HUES64 (cell line): ENCODE results near the gene TGFB2.

ENCODE experiments used
- H3K27ac ChIP-seq: 2 replicates; pipeline ENCODE4 v1.7.0; 2013; ENCODE audit warnings: low read depth, low read length, inconsistent platforms
- H3K27me3 ChIP-seq: 2 replicates; pipeline ENCODE4 v1.6.1; 2013; ENCODE audit warnings: mild to moderate bottlenecking, low read length; ENCODE audit not compliant: insufficient read depth
- H3K36me3 ChIP-seq: 2 replicates; pipeline ENCODE4 v1.6.1; 2013; ENCODE audit warnings: mild to moderate bottlenecking, low read length; ENCODE audit not compliant: insufficient read depth
- H3K4me1 ChIP-seq: 2 replicates; pipeline ENCODE4 v1.6.1; 2013; ENCODE audit warnings: mild to moderate bottlenecking, low read length, moderate library complexity; ENCODE audit not compliant: insufficient read depth
- H3K4me3 ChIP-seq: 2 replicates; pipeline ENCODE4 v1.5.1; 2013; ENCODE audit warnings: mild to moderate bottlenecking, low read length, moderate library complexity
- H3K9ac ChIP-seq: 2 replicates; pipeline ENCODE4 v1.6.1; 2013; ENCODE audit warnings: mild to moderate bottlenecking, low read depth, low read length
- H3K9me3 ChIP-seq: 2 replicates; pipeline ENCODE4 v1.6.1; 2013; ENCODE audit warnings: low read depth, low read length; ENCODE audit not compliant: insufficient read depth
- WGBS: fragments of 150-250, 120-280 bp; methylation state at CpG from one replicate; pipeline ENCODE4 v1.1.7; 2013; ENCODE audit warnings: missing lambda C conversion rate; 5-methylcytosine and 5-hydroxymethylcytosine counted together

The TGFB2 gene

DNA sequence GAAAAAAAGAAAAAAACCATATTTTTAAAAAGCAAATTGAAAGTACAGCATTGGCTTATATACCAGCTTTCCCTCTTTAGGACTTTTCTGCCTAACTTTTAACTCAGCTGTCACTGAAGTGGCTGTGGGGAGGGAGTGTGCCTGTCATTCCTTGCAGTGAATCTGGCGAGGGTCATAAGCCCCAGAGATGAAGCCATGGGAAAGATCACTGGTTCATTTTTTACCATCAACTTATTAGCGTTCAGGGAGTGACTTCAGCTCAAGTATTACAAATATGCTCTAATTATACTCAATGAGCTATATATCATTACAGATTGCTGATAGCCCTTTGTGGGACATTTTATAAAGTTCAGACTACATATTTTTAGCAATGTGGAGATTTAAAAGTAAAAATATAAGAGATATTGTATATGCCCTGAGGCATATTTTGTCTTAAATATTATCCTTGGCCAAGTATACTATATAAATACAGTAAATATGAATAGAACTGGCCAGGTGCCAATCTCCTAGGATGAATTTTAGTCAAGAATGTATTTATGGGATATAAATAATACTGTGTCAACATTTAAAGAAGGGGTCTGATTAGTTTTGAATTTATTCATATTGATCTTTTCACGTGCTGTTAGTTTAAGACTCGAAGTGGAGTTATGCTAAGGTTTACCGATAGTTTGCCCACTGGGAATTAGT, 4.4 kb downstream of the TGFB2 start:
- Histone ChIP-seq H3K4me3 (no peak overlapping the region), H3K9ac (no peak overlapping the region), H3K27ac (no peak overlapping the region), H3K9me3 (no peaks in the 10 kb centered on the region), H3K36me3 (no peaks in the 10 kb centered on the region), H3K4me1 (peaks cover 19% of the 10 kb centered on the region; the same call in 1 of the 2 replicates), H3K27me3 (peaks cover 31% of the 10 kb centered on the region)
- 94% methylated on average over 5 of the region's 5 CpGs for WGBS

DNA sequence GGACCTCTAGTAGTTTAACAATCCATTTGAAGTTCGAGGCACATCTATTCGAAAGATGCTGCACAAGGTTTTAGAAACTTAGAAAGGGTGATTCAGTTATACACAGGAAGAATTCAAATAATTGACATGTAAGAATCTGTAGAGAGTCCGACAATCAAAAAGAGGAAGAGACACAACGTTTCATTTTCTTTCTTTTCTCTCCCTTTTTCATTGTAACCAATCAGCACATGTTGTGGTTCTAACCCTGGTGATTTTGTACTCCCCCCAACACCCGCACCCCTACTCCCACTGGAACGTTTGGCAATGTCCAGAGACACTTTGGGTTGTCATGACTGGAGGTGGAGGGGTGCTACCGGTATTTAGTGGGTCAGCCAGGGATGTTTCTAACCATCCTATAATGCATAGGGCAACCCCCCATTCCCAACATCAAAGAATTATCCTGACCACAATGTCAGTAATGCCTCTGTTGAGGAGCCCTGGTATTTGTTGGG, 4.9 kb downstream of the TGFB2 start:
- WGBS, result 93% methylated on average over 5 of the region's 7 CpGs

GRCh38 chr1:218350801-218351266, 5.7 kb downstream of the TGFB2 start:
- no peak overlapping the region for H3K4me3 ChIP-seq
- H3K36me3 ChIP-seq, result no peaks in the 10 kb centered on the region
- no peak overlapping the region; the same call in 1 of the 2 replicates for H3K27ac ChIP-seq
- peaks cover 17% of the 10 kb centered on the region for H3K27me3 ChIP-seq
- H3K4me1 ChIP-seq, result peaks cover 25% of the 10 kb centered on the region
- H3K9ac ChIP-seq, result no peak overlapping the region
- 100% methylated on average over 2 of the region's 2 CpGs for WGBS
- no peaks in the 10 kb centered on the region for H3K9me3 ChIP-seq

More for the DNA sequence above, 4.9 kb downstream of the TGFB2 start:
- H3K9me3 ChIP-seq, result no peaks in the 10 kb centered on the region
- no peak overlapping the region for H3K9ac ChIP-seq
- H3K4me1 ChIP-seq, result peaks cover 20% of the 10 kb centered on the region; the same call in 1 of the 2 replicates
- H3K27ac ChIP-seq, result no peak overlapping the region
- H3K4me3 ChIP-seq, result no peak overlapping the region
- H3K27me3 ChIP-seq, result peaks cover 25% of the 10 kb centered on the region
- H3K36me3 ChIP-seq, result no peaks in the 10 kb centered on the region

- Histone ChIP-seq H3K27ac (no peak overlapping the region), H3K9ac (no peak overlapping the region), H3K27me3 (peaks cover 10% of the 10 kb centered on the region), H3K9me3 (no peaks in the 10 kb centered on the region), H3K4me1 (peaks cover 25% of the 10 kb centered on the region), H3K4me3 (no peak overlapping the region), H3K36me3 (no peaks in the 10 kb centered on the region)
- WGBS, result 80% methylated on average over 10 of the region's 10 CpGs
These were observed 6.4 kb downstream of the TGFB2 start for GRCh38 chr1:218351391-218352074.

- 90% methylated on average over 7 of the region's 8 CpGs for WGBS
- Histone ChIP-seq H3K9ac (no peak overlapping the region), H3K36me3 (no peaks in the 10 kb centered on the region), H3K4me1 (peaks cover 25% of the 10 kb centered on the region), H3K27me3 (peaks cover 5% of the 10 kb centered on the region), H3K4me3 (no peak overlapping the region), H3K27ac (no peak overlapping the region), H3K9me3 (no peaks in the 10 kb centered on the region)
These were observed 6.9 kb downstream of the TGFB2 start for GRCh38 chr1:218352075-218352438.

DNA sequence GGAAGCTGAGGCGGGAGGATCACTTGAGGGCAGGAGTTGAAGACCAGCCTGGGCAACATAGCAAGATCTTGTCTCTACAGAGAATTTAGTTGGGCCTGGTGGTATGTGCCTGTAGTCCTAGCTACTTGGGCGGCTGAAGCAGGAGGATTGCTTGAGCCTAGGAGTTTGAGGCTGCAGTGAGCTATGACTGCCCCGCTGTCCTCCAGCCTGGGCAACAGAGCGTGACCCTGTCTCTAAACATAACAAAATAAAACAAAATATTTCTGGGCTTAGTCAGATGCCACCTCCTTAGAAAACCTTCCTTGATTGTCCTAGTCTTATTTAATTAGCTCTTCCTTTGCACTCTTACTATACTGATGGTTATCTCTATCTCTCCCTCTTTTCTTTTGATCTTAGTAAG, 8.5 kb downstream of the TGFB2 start:
- Histone ChIP-seq H3K4me1 (peaks cover 23% of the 10 kb centered on the region), H3K9ac (no peak overlapping the region), H3K4me3 (no peak overlapping the region), H3K27me3 (no peaks in the 10 kb centered on the region), H3K27ac (no peak overlapping the region), H3K36me3 (no peaks in the 10 kb centered on the region), H3K9me3 (no peaks in the 10 kb centered on the region)
- WGBS, result 94% methylated on average over 4 of the region's 4 CpGs

GRCh38 chr1:218355278-218355677, 10.1 kb downstream of the TGFB2 start:
- Histone ChIP-seq H3K4me1 (peaks cover 23% of the 10 kb centered on the region), H3K9me3 (no peaks in the 10 kb centered on the region), H3K27me3 (no peaks in the 10 kb centered on the region), H3K4me3 (no peak overlapping the region), H3K36me3 (no peaks in the 10 kb centered on the region), H3K9ac (no peak overlapping the region), H3K27ac (no peak overlapping the region)
- 47% methylated on average over 3 of the region's 4 CpGs for WGBS

DNA sequence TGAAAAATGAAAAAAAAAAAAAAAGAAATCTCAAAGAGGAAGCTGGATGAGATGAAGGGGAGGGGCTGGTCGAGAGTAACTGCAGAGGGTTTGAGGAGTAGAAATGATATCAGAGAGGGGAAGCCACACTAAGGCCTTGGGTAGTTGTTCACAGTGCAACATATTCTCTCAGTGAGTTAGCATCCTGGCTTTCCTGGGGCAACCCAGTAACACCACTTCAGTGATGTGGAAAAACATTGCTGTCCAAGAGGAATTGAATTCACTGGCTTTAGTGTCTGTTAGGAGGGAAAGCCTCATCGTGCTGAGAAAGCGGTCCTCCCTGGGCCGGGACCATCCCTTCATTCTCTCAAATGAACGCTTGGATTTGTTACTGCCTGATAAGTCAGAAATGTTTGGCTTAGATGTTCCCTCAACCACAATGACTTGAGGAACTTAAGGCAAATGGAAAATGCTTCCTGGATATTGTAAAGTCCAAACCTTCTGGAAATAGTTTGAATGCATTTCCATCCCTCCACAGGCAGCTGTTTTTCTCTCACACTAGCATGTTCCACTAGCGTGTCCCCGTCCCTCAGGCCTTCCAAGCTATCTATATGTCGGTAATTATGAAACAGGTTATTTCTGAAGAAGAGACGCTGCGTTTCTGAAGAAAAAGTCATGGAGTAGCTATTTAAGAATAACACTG, 12.2 kb downstream of the TGFB2 start:
- WGBS, result 96% methylated on average over 10 of the region's 10 CpGs
- Histone ChIP-seq H3K27me3 (no peaks in the 10 kb centered on the region), H3K27ac (no peak overlapping the region), H3K4me3 (no peak overlapping the region), H3K9me3 (no peaks in the 10 kb centered on the region), H3K9ac (no peak overlapping the region), H3K36me3 (no peaks in the 10 kb centered on the region), H3K4me1 (peaks cover 8% of the 10 kb centered on the region)

DNA sequence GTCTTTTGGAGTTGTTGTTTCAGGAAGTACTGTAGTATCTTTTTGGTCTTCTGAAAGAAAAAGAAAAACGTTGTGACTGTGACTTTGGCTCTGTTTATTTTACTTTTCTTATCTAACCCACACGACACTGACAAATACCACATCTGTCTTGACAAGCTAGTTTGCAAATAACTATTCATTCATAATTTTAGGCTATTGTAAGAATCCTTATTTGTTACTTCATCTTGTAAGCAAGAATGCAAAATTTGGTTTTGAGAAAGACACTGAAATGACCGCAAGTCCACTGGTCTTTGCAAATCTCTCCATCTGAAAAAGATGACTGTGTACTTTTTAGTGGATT, 12.7 kb downstream of the TGFB2 start:
- Histone ChIP-seq H3K36me3 (no peaks in the 10 kb centered on the region), H3K27ac (no peak overlapping the region), H3K9ac (no peak overlapping the region), H3K27me3 (no peaks in the 10 kb centered on the region), H3K9me3 (no peaks in the 10 kb centered on the region), H3K4me1 (peaks cover 6% of the 10 kb centered on the region), H3K4me3 (no peak overlapping the region)
- 91% methylated on average over 3 of the region's 3 CpGs for WGBS

- Histone ChIP-seq H3K27me3 (no peaks in the 10 kb centered on the region), H3K27ac (no peak overlapping the region), H3K9me3 (no peaks in the 10 kb centered on the region), H3K9ac (no peak overlapping the region), H3K4me3 (no peak overlapping the region), H3K4me1 (no peaks in the 10 kb centered on the region), H3K36me3 (no peaks in the 10 kb centered on the region)
- 89% methylated on average over 7 of the region's 7 CpGs for WGBS
These were observed 16.3 kb downstream of the TGFB2 start for GRCh38 chr1:218361298-218362065.
